Effector memory CD4-positive, alpha-beta T cell (primary cell): Measurements from ENCODE around the gene CAMSAP1.

ENCODE experiments used
- DNase-seq, 3 donors: peaks; one replicate each; pipeline ENCODE4 v3.0.0-alpha.2; 2020
- H3K27ac ChIP-seq: 2 replicates; pipeline ENCODE4 v1.7.0; 2013; ENCODE audit warnings: mild to moderate bottlenecking, low read length, moderate library complexity; ENCODE audit not compliant: insufficient read depth, poor library complexity, severe bottlenecking
- H3K27me3 ChIP-seq: replicated peaks from 2 replicates; pipeline ENCODE4 v1.7.0; 2013; ENCODE audit warnings: mild to moderate bottlenecking, low read length; ENCODE audit not compliant: insufficient read depth, control insufficient read depth, poor library complexity, severe bottlenecking
- H3K36me3 ChIP-seq: 2 replicates; pipeline ENCODE4 v1.7.0; 2013; ENCODE audit warnings: mild to moderate bottlenecking, low read length, moderate library complexity; ENCODE audit not compliant: control insufficient read depth, insufficient read depth
- H3K4me1 ChIP-seq: 2 replicates; pipeline ENCODE4 v1.7.0; 2013; ENCODE audit warnings: low read length, mild to moderate bottlenecking; ENCODE audit not compliant: control insufficient read depth, insufficient read depth, poor library complexity, severe bottlenecking
- H3K4me3 ChIP-seq: 2 replicates; pipeline ENCODE4 v1.7.0; 2013; ENCODE audit warnings: low read length, low read depth, mild to moderate bottlenecking; ENCODE audit not compliant: insufficient read depth, poor library complexity, severe bottlenecking
- H3K9me3 ChIP-seq: 2 replicates; pipeline ENCODE4 v1.7.0; 2013; ENCODE audit warnings: mild to moderate bottlenecking, low read length, moderate library complexity; ENCODE audit not compliant: control insufficient read depth

CAMSAP1 gene

GRCh38 chr9:135939351-135940265, 32.3 kb upstream of the CAMSAP1 start:
- Histone ChIP-seq H3K4me1 (no peaks in the 10 kb centered on the region), H3K9me3 (no peaks in the 10 kb centered on the region), H3K27ac (no peak overlapping the region), H3K27me3 (no peaks in the 10 kb centered on the region), H3K36me3 (peaks cover 36% of the 10 kb centered on the region), H3K4me3 (no peak overlapping the region)
- DNase-seq = peak; percentile 16 to 51 (median 23)

- no peak for DNase-seq
- H3K4me3 ChIP-seq = no peak overlapping the region
- H3K27ac ChIP-seq = no peak overlapping the region
- no peaks in the 10 kb centered on the region for H3K9me3 ChIP-seq
- no peaks in the 10 kb centered on the region for H3K27me3 ChIP-seq
- H3K36me3 ChIP-seq = peaks cover 37% of the 10 kb centered on the region
- H3K4me1 ChIP-seq = no peaks in the 10 kb centered on the region
These were observed 30.5 kb upstream of the CAMSAP1 start for GRCh38 chr9:135937521-135938489.

DNA sequence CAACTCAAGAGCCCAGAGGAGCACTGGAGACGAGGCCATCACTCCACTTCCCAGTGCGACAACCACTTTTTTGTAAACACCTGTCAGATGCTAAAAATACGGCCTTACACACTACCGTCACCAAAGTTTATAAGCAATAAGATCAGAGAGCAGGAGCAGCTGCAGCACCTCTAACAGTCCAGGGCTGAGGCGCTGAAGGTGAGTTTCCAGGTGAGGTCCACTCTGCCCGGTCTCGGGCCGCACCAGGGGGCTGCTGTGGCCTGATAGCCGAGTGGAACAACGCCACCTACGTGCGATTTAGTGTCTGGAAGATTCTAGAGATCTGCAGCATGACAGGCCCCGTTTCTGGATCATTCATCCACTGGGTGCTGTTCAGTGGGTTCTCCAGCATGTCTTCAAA, 25.8 kb upstream of the CAMSAP1 start:
- no peak for DNase-seq
- H3K9me3 ChIP-seq = no peaks in the 10 kb centered on the region
- peaks cover 38% of the 10 kb centered on the region for H3K36me3 ChIP-seq
- no peaks in the 10 kb centered on the region for H3K27me3 ChIP-seq
- H3K4me1 ChIP-seq = no peaks in the 10 kb centered on the region
- H3K4me3 ChIP-seq = no peak overlapping the region
- H3K27ac ChIP-seq = no peak overlapping the region

GRCh38 chr9:135932656-135933055, 25.3 kb upstream of the CAMSAP1 start:
- H3K36me3 ChIP-seq = peaks cover 35% of the 10 kb centered on the region
- no peak overlapping the region for H3K4me3 ChIP-seq
- no peaks in the 10 kb centered on the region for H3K9me3 ChIP-seq
- no peak for DNase-seq
- no peaks in the 10 kb centered on the region for H3K27me3 ChIP-seq
- H3K27ac ChIP-seq = no peak overlapping the region
- no peaks in the 10 kb centered on the region for H3K4me1 ChIP-seq

- no peaks in the 10 kb centered on the region for H3K4me1 ChIP-seq
- DNase-seq = no peak
- no peak overlapping the region for H3K27ac ChIP-seq
- peaks cover 27% of the 10 kb centered on the region for H3K36me3 ChIP-seq
- no peak overlapping the region for H3K4me3 ChIP-seq
- H3K27me3 ChIP-seq = no peaks in the 10 kb centered on the region
- no peaks in the 10 kb centered on the region for H3K9me3 ChIP-seq
These were observed 24.0 kb upstream of the CAMSAP1 start for GRCh38 chr9:135931349-135931820.

- H3K27ac ChIP-seq = no peak overlapping the region
- no peaks in the 10 kb centered on the region for H3K9me3 ChIP-seq
- peaks cover 22% of the 10 kb centered on the region for H3K36me3 ChIP-seq
- H3K4me1 ChIP-seq = peaks cover 1% of the 10 kb centered on the region
- DNase-seq = no peak
- H3K27me3 ChIP-seq = no peaks in the 10 kb centered on the region
- H3K4me3 ChIP-seq = no peak overlapping the region
These were observed 23.4 kb upstream of the CAMSAP1 start for GRCh38 chr9:135930446-135931345.

DNA sequence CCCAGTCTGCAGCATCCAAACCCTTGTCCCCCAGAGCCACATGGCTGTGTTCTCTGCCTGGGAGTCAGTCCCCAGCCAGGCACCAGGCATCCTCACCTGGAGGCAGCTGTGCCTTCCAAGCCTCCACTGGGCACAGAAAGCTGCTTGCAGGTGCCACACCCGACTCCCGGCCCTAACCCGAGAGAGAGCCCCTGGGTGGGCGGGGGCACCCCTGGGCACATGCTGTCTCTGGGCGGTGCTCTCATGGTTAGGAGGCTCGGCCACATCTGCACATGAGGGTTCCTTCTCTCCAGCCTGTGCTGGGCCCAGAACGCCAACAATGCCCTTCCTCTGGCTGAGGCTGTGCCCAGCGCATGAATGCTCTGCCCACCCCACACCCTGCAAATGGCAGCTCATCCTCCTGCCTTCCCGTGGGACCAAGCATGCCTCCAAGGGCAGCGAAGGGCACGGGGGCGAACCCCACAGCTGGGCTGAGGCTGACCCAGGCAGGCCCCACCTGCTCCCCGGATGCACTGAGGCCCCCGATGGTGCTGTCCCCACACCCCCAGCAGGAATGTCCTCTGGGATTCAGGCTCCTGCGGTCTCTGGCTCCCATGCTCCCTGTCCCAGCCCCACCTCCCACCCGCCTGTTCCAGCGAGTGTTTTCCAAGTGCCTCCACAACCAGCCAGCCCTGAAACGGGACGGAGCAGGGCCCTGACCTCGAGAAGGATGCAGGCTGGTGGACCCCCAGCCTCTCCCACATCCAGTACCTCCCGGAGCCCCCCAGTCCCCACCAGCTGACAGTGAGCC, 22.5 kb upstream of the CAMSAP1 start:
- Histone ChIP-seq H3K36me3 (peaks cover 22% of the 10 kb centered on the region), H3K9me3 (no peaks in the 10 kb centered on the region), H3K4me1 (peaks cover 5% of the 10 kb centered on the region), H3K27me3 (no peaks in the 10 kb centered on the region), H3K4me3 (no peak overlapping the region), H3K27ac (no peak overlapping the region)
- no peak for DNase-seq

DNA sequence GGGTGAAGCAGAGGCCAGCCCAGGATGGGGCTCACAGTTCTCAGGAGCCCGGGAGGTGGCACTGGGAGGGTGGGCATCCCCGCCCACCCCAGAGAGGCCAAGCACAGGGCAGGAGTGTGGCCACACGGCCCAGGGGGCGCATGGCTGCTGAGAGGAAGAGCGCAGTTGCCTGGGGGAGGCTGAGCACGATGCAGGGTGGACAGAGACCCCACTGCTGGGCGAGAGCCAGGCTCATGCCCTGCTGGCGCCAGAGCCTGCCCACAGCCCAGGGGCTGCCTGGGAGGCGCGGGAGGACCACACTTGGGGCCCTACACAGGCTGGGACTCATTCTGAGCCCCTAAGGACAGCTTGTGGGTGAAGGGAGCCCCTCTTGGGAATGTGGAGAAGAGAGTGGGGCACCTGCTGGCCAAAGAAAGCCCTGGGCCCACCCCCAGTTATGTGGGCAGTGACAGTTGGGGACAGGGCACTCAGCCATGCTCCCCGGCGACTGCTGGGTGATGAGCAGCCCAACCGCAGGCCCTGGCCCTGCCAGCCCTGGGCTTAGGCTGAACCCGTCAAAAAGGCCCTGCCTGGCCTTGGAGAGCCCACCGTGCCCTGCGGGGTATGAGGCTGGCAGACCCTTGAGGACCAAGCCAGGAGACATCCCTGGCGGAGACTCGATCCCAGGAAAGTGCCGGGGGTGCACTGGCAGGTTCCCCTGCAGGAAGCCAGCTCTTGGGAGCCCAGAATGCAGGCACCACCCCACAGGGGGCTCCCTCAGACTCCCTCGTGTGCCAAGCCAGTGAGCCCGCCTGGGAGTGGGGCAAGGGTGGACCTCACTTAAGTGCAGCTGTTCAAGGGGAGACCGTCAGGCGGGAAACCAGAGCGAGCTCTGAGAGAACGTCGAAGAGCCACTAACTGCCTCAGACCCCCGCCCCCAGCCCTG, 21.6 kb upstream of the CAMSAP1 start:
- H3K36me3 ChIP-seq = peaks cover 22% of the 10 kb centered on the region
- no peaks in the 10 kb centered on the region for H3K27me3 ChIP-seq
- H3K4me1 ChIP-seq = peaks cover 5% of the 10 kb centered on the region
- H3K27ac ChIP-seq = no peak overlapping the region
- H3K4me3 ChIP-seq = no peak overlapping the region
- no peak for DNase-seq
- H3K9me3 ChIP-seq = no peaks in the 10 kb centered on the region
